ENCODE results near the gene ZRANB2. TPM values are rescaled to one million over a fixed set of nuclear protein-coding genes. Genes with fewer than 3 reads are reported as not detected.

Gene ZRANB2
- total and polyA plus RNA-seq, 3 donors from 2014 or later = 92.7 to 153 (median 110) TPM

DNA sequence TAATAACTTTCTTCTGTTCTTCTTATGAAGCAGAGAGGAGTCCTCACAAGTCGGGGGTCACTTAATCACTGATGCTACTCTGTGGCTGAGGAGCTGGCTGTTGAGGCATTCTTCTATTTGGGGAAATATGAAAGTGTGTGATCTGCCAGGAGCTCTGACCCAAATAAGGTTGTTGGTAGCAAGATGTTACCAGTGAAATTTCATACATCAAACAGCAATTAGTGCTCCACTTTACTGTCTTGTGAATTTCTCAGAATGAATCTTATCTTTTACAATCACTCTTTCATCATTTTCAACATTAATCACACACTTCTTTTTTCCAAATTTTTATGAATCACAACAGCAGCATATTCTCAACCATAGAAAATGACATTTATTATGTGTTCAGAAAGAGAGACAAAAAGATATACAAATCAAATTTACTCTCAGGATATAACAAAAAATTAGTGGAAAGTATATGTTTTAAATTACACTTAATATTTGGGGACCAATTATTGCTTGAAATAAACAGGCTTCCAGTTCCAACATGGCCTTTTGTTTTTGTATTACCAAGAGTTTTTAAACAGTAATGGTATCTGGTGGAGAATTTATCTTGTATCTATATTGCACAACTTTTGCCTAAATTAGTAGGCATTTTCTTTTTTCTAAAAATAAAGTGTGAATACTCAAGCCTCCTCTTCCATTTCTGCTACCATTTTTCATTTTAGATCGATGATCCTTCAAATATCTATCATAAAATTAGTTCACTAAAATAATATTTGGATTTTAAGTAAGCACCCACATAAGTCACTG lies 42.8 kb downstream of the ZRANB2 start:
- intact Hi-C loops (cut with DNase I; ENCODE audit: low total_unique reads) = no loop called here
- DNase-seq = no peak
- Histone ChIP-seq H3K27me3 (no peaks in the 10 kb centered on the region), H3K36me3 (ENCODE audit: low read depth, missing control alignments) (no peaks in the 10 kb centered on the region), H3K4me3 (no peak overlapping the region), H3K27ac (no peak overlapping the region), H3K9me3 (no peaks in the 10 kb centered on the region), H3K4me1 (no peaks in the 10 kb centered on the region)
- WGBS, 2 donors = 88 to 90% methylated on average over 2 of the region's 2 CpGs
- TF ChIP-seq, protein P1, sequence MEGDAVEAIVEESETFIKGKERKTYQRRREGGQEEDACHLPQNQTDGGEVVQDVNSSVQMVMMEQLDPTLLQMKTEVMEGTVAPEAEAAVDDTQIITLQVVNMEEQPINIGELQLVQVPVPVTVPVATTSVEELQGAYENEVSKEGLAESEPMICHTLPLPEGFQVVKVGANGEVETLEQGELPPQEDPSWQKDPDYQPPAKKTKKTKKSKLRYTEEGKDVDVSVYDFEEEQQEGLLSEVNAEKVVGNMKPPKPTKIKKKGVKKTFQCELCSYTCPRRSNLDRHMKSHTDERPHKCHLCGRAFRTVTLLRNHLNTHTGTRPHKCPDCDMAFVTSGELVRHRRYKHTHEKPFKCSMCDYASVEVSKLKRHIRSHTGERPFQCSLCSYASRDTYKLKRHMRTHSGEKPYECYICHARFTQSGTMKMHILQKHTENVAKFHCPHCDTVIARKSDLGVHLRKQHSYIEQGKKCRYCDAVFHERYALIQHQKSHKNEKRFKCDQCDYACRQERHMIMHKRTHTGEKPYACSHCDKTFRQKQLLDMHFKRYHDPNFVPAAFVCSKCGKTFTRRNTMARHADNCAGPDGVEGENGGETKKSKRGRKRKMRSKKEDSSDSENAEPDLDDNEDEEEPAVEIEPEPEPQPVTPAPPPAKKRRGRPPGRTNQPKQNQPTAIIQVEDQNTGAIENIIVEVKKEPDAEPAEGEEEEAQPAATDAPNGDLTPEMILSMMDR (IDR thresholded peaks at IDR 0.05) = no peak
- TF ChIP-seq POLR2A (IDR thresholded peaks at IDR 0.05) = no peak

DNA sequence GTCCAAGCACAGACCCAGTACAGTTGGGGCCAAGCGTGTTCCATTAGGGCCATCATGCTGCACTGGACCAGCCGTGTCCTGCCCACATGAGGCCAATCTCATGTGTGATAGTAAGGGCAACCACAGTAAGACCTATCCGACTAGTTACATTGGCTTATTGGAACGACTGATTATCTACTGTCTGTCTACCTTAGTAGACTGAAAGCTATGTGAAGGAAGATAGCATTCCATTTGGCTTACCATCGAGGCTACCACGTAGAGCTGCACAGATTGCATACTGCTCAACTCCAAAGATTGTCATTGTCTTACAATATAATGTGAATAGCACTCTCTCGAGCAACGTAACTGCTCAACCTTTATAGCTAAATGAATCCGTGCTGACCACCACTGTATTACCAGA lies 43.8 kb downstream of the ZRANB2 start:
- Histone ChIP-seq H3K4me1 (no peaks in the 10 kb centered on the region), H3K4me3 (no peak overlapping the region), H3K27ac (no peak overlapping the region), H3K27me3 (no peaks in the 10 kb centered on the region), H3K36me3 (ENCODE audit: low read depth, missing control alignments) (no peaks in the 10 kb centered on the region), H3K9me3 (no peaks in the 10 kb centered on the region)
- WGBS, 2 donors = 91 to 97% methylated on average over 8 to 9 of the region's 9 CpGs
- no peak for DNase-seq
- intact Hi-C loops (cut with DNase I; ENCODE audit: low total_unique reads) = no loop called here
- TF ChIP-seq POLR2A (IDR thresholded peaks at IDR 0.05) = no peak

DNA sequence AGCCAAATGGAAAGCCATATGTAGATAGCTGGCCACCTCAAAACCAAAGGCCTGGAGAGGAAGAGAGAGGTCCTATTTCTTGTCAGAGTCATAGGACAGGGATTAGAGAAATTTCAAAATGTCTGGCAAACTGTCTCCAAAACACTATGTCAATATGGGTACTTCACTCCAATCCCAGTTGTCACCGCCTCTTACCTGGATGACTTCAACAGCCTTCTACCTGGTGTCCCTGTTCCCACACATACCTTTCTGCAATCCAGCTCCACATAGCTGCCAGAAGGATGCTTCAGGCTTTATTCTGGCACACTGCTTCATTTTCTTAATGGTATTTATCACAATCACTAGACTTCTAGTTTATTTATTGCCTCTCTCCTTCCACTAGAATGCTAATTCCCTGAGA lies 47.7 kb downstream of the ZRANB2 start:
- H3K9me3 ChIP-seq = no peaks in the 10 kb centered on the region
- H3K27ac ChIP-seq = no peak overlapping the region
- no peaks in the 10 kb centered on the region for H3K27me3 ChIP-seq
- no peaks in the 10 kb centered on the region for H3K36me3 ChIP-seq (ENCODE audit: low read depth, missing control alignments)
- no peak overlapping the region for H3K4me3 ChIP-seq
- TF ChIP-seq, protein P1 (IDR thresholded peaks at IDR 0.05) = no peak
- TF ChIP-seq POLR2A (IDR thresholded peaks at IDR 0.05) = no peak
- no peak for DNase-seq
- intact Hi-C loops (cut with DNase I; ENCODE audit: low total_unique reads) = no loop called here
- H3K4me1 ChIP-seq = no peaks in the 10 kb centered on the region
- 94 to 100% methylated on average over 1 of the region's 1 CpG for WGBS, 2 donors

DNA sequence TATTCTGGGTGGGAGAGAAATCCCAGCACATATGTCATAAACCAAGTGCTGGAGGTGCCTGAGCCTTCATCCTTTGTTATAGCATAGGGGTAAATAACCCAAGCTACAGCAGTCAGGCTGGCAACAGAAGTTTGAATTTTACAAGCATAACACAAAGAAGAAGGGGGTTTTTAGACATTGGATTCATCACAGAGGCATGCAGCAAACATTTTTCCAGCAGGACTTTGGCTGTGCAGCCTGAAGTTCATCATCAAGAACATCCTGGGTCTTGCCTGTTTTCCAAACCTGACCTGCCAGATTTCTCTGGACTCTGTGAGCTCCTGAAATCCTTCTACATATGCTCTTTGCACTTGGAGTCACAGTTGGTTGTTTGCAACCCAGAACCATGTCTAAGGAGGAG lies 49.4 kb downstream of the ZRANB2 start:
- Histone ChIP-seq H3K4me1 (no peaks in the 10 kb centered on the region), H3K27ac (no peak overlapping the region), H3K36me3 (ENCODE audit: low read depth, missing control alignments) (no peaks in the 10 kb centered on the region), H3K4me3 (no peak overlapping the region), H3K9me3 (no peaks in the 10 kb centered on the region), H3K27me3 (no peaks in the 10 kb centered on the region)
- DNase-seq = no peak
- TF ChIP-seq, protein P1 (IDR thresholded peaks at IDR 0.05) = no peak
- TF ChIP-seq POLR2A (IDR thresholded peaks at IDR 0.05) = no peak
- intact Hi-C loops (cut with DNase I; ENCODE audit: low total_unique reads) = no loop called here

DNA sequence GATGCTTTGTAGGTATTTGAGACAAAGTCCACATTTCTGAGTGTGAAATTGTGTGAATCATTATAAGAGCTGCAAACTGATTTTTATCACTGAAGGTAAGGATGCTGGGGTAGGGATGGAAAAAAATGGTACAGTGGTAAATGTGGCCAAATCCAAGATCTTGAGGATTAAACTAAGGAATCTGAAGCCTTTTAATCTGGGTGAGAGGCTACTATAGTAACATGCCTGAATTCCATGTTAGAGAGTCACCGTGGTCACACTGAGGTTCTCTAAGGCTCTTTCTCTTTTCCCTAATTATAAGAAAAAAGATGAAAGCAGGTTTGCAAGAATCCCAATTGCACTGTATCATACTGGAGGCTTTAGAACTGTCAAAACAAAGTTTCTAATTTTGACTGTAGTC lies 50.8 kb downstream of the ZRANB2 start:
- Histone ChIP-seq H3K27ac (no peak overlapping the region), H3K27me3 (no peaks in the 10 kb centered on the region), H3K36me3 (ENCODE audit: low read depth, missing control alignments) (no peaks in the 10 kb centered on the region), H3K4me3 (no peak overlapping the region), H3K9me3 (no peaks in the 10 kb centered on the region), H3K4me1 (no peaks in the 10 kb centered on the region)
- TF ChIP-seq POLR2A (IDR thresholded peaks at IDR 0.05) = no peak
- 84 to 98% methylated on average over 1 of the region's 1 CpG for WGBS, 2 donors
- intact Hi-C loops (cut with DNase I; ENCODE audit: low total_unique reads) = no loop called here
- DNase-seq = no peak

DNA sequence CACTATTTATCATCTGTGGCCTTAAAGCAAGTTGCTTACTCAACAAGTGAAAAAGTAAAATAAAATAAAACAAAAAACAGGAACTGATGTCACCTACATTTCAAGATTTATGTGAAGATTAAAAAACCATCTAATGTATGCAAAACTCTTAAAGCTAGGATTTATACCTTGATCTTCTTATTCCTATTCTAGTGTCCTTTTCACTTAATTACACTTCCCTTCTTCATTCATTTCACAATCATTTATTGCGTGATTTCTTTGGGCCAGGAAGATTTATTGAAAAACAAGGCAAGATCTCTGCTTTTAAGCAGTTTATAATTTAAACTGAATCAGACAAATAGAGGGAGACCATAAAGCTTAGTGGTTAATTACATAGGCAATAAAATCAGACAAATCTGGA lies 51.9 kb downstream of the ZRANB2 start:
- intact Hi-C loops (cut with DNase I; ENCODE audit: low total_unique reads) = no loop called here
- no peak overlapping the region for H3K27ac ChIP-seq
- no peaks in the 10 kb centered on the region for H3K27me3 ChIP-seq
- DNase-seq = no peak
- no peaks in the 10 kb centered on the region for H3K9me3 ChIP-seq
- no peak overlapping the region for H3K4me3 ChIP-seq
- H3K36me3 ChIP-seq (ENCODE audit: low read depth, missing control alignments) = no peaks in the 10 kb centered on the region
- no peaks in the 10 kb centered on the region for H3K4me1 ChIP-seq
- TF ChIP-seq, protein P1 (IDR thresholded peaks at IDR 0.05) = no peak
- TF ChIP-seq POLR2A (IDR thresholded peaks at IDR 0.05) = no peak
- WGBS, 2 donors = 94 to 98% methylated on average over 1 of the region's 1 CpG

All from testis (tissue), 3 donors.